HG03521 (cell line): Measurements from ENCODE around the gene PDS5A.
"Not testable (repeated sequence)": the region's sequence is repeated elsewhere in the genome, so short reads cannot be mapped to it uniquely, and the experiment has no call there.

Source experiments
- ATAC-seq: cut with Tn5 transposase; IDR thresholded peaks from one replicate; pipeline ENCODE4 v1.9.1; 2021; ENCODE audit warnings: mild to moderate bottlenecking, moderate library complexity; ENCODE audit not compliant: unreplicated experiment

Gene PDS5A

GRCh38 chr4:39840516-39840915 is 137.2 kb downstream of the PDS5A start:
- ATAC-seq, result not testable (repeated sequence)

GRCh38 chr4:39840027-39840426 is 137.7 kb downstream of the PDS5A start:
- no peak for ATAC-seq

GRCh38 chr4:39838431-39838830 is 139.3 kb downstream of the PDS5A start:
- ATAC-seq, result not testable (repeated sequence)

- no peak for ATAC-seq
Measured at GRCh38 chr4:39834269-39834668, 143.4 kb downstream of the PDS5A start.

GRCh38 chr4:39825741-39826231 is 151.9 kb downstream of the PDS5A start:
- ATAC-seq, result no peak

GRCh38 chr4:39825090-39825489 is 152.6 kb downstream of the PDS5A start:
- ATAC-seq, result no peak

- no peak for ATAC-seq
Measured at GRCh38 chr4:39823191-39823590, 154.5 kb downstream of the PDS5A start.

GRCh38 chr4:39822662-39823061 is 155.0 kb downstream of the PDS5A start:
- no peak for ATAC-seq

- ATAC-seq, result no peak
Measured at GRCh38 chr4:39821951-39822350, 155.8 kb downstream of the PDS5A start.

GRCh38 chr4:39820186-39820585 is 157.5 kb downstream of the PDS5A start:
- no peak for ATAC-seq

- ATAC-seq, result no peak
Measured at GRCh38 chr4:39818646-39819045, 159.1 kb downstream of the PDS5A start.

- no peak for ATAC-seq
Measured at GRCh38 chr4:39814403-39815185, 163.1 kb downstream of the PDS5A start.

GRCh38 chr4:39813761-39814160 is 163.9 kb downstream of the PDS5A start:
- not testable (repeated sequence) for ATAC-seq

GRCh38 chr4:39813033-39813432 is 164.7 kb downstream of the PDS5A start:
- not testable (repeated sequence) for ATAC-seq

- no peak for ATAC-seq
Measured at GRCh38 chr4:39812500-39812899, 165.2 kb downstream of the PDS5A start.

- ATAC-seq, result no peak
Measured at GRCh38 chr4:39808231-39808749, 169.4 kb downstream of the PDS5A start.

- ATAC-seq, result no peak
Measured at GRCh38 chr4:39802005-39802404, 175.7 kb downstream of the PDS5A start.

GRCh38 chr4:39792976-39793375 is 184.7 kb downstream of the PDS5A start:
- ATAC-seq, result not testable (repeated sequence)

GRCh38 chr4:39792529-39792928 is 185.2 kb downstream of the PDS5A start:
- ATAC-seq, result no peak

- no peak for ATAC-seq
Measured at GRCh38 chr4:39792128-39792527, 185.6 kb downstream of the PDS5A start.

GRCh38 chr4:39786838-39787237 is 190.9 kb downstream of the PDS5A start:
- ATAC-seq, result no peak

GRCh38 chr4:39785083-39785482 is 192.6 kb downstream of the PDS5A start:
- no peak for ATAC-seq
